ENCODE data around the gene GALNT18. TPM values are rescaled to one million over a fixed set of nuclear protein-coding genes. Genes with fewer than 3 reads are reported as not detected.

The GALNT18 gene
- polyA plus RNA-seq, 1 donor (not counting 4 experiments of a cell fraction or from before 2014, with no cell fraction given) = 27.2 TPM

GRCh38 chr11:11306855-11307254, 314.9 kb downstream of the GALNT18 start:
- Histone ChIP-seq H3K4me2 (ENCODE audit: control insufficient read depth, extremely low read depth, insufficient read depth, low read depth, low read length) (no peak overlapping the region), H3K4me3 (ENCODE audit: control insufficient read depth in 2 of 3, extremely low read depth in 1 of 3, insufficient read depth in 2 of 3, low read depth in 1 of 3, low read length in 3 of 3) (no peak overlapping the region), H2AFZ (ENCODE audit: control insufficient read depth, low read length) (no peak overlapping the region), H3K9me1 (ENCODE audit: control insufficient read depth, extremely low read depth, insufficient read depth, low read length) (no peaks in the 10 kb centered on the region), H3K27ac (ENCODE audit: control insufficient read depth, insufficient read depth, low read length) (no peak overlapping the region), H3K4me1 (ENCODE audit: control insufficient read depth, extremely low read depth, insufficient read depth, low read length) (no peaks in the 10 kb centered on the region), H3K27me3 (ENCODE audit: control insufficient read depth, extremely low read depth, insufficient read depth, low read length) (no peaks in the 10 kb centered on the region), H3K36me3 (ENCODE audit: control insufficient read depth in 2 of 2, extremely low read depth in 1 of 2, insufficient read depth in 2 of 2, low read length in 2 of 2) (no peaks in the 10 kb centered on the region), H3K9me3 (ENCODE audit: control insufficient read depth, low read depth, low read length) (no peaks in the 10 kb centered on the region), H3K79me2 (ENCODE audit: control insufficient read depth, insufficient read depth, low read length) (no peaks in the 10 kb centered on the region), H3K9ac (ENCODE audit: control insufficient read depth, extremely low read depth, insufficient read depth, low read length) (no peak overlapping the region), H4K20me1 (ENCODE audit: control insufficient read depth, extremely low read depth, insufficient read depth, low read length) (peaks cover 4% of the 10 kb centered on the region)
- dilution Hi-C loops (cut with MboI; ENCODE audit: extremely low pct_ligation_motif_present, low sequenced_read_pairs) = no loop called here
- no peak for TF ChIP-seq EZH2 (IDR thresholded peaks at IDR 0.05; ENCODE audit: low read length)
- no peak for TF ChIP-seq CTCF (optimal IDR thresholded peaks at IDR 0.05 in 1 of 3, IDR thresholded peaks at IDR 0.05 in 1 of 3, conservative IDR thresholded peaks at IDR 0.05 in 1 of 3; ENCODE audit: extremely low read depth in 1 of 3, insufficient read depth in 2 of 3, low read length in 3 of 3)
- FAIRE-seq (no peak), DNase-seq (ENCODE audit: low read depth, low spot score) (no peak)

GRCh38 chr11:11304550-11304949, 317.3 kb downstream of the GALNT18 start:
- no peak overlapping the region for H3K4me2 ChIP-seq (ENCODE audit: control insufficient read depth, extremely low read depth, insufficient read depth, low read depth, low read length)
- H3K4me1 ChIP-seq (ENCODE audit: control insufficient read depth, extremely low read depth, insufficient read depth, low read length) = no peaks in the 10 kb centered on the region
- no peak overlapping the region for H2AFZ ChIP-seq (ENCODE audit: control insufficient read depth, low read length)
- no peaks in the 10 kb centered on the region for H3K36me3 ChIP-seq (ENCODE audit: control insufficient read depth in 2 of 2, extremely low read depth in 1 of 2, insufficient read depth in 2 of 2, low read length in 2 of 2)
- dilution Hi-C loops (cut with MboI; ENCODE audit: extremely low pct_ligation_motif_present, low sequenced_read_pairs) = no loop called here
- H3K9me1 ChIP-seq (ENCODE audit: control insufficient read depth, extremely low read depth, insufficient read depth, low read length) = no peaks in the 10 kb centered on the region
- H4K20me1 ChIP-seq (ENCODE audit: control insufficient read depth, extremely low read depth, insufficient read depth, low read length) = peaks cover 4% of the 10 kb centered on the region
- DNase-seq (ENCODE audit: low read depth, low spot score) (no peak), FAIRE-seq (no peak)
- H3K4me3 ChIP-seq (ENCODE audit: control insufficient read depth in 2 of 3, extremely low read depth in 1 of 3, insufficient read depth in 2 of 3, low read depth in 1 of 3, low read length in 3 of 3) = no peak overlapping the region
- H3K27ac ChIP-seq (ENCODE audit: control insufficient read depth, insufficient read depth, low read length) = no peak overlapping the region
- H3K27me3 ChIP-seq (ENCODE audit: control insufficient read depth, extremely low read depth, insufficient read depth, low read length) = no peaks in the 10 kb centered on the region
- no peaks in the 10 kb centered on the region for H3K79me2 ChIP-seq (ENCODE audit: control insufficient read depth, insufficient read depth, low read length)
- H3K9ac ChIP-seq (ENCODE audit: control insufficient read depth, extremely low read depth, insufficient read depth, low read length) = no peak overlapping the region
- no peak for TF ChIP-seq CTCF (optimal IDR thresholded peaks at IDR 0.05 in 1 of 3, IDR thresholded peaks at IDR 0.05 in 1 of 3, conservative IDR thresholded peaks at IDR 0.05 in 1 of 3; ENCODE audit: extremely low read depth in 1 of 3, insufficient read depth in 2 of 3, low read length in 3 of 3)
- no peak for TF ChIP-seq EZH2 (IDR thresholded peaks at IDR 0.05; ENCODE audit: low read length)
- no peaks in the 10 kb centered on the region for H3K9me3 ChIP-seq (ENCODE audit: control insufficient read depth, low read depth, low read length)

Measured in keratinocyte (primary cell).